ENCODE measurements around the gene SMYD2. TPM values are rescaled to one million over a fixed set of nuclear protein-coding genes. Genes with fewer than 3 reads are reported as not detected.
A peak's percentile ranks its signal among the peaks of the same experiment; 100 is the strongest.

The SMYD2 gene
- total and polyA plus RNA-seq, 2 experiments from 2014 or later, result 3.6 to 5.9 TPM

- TF ChIP-seq REST (IDR thresholded peaks at IDR 0.05; ENCODE audit: unreplicated experiment) (no peak), ZNF114 (CRISPR knock-in tag; IDR thresholded peaks at IDR 0.05) (no peak), CTCF (conservative IDR thresholded peaks at IDR 0.05; ENCODE audit: low read depth in 2 of 2) (no peak), EZH2 (IDR thresholded peaks at IDR 0.05; ENCODE audit: low read depth, unreplicated experiment) (no peak), POLR2AphosphoS5 (IDR thresholded peaks at IDR 0.05; ENCODE audit: low read depth) (no peak)
Observed at GRCh38 chr1:214292322-214292721, 11.4 kb downstream of the SMYD2 start (continued).

- Histone ChIP-seq H4K20me1 (replicated peaks; ENCODE audit: insufficient read depth) (peaks cover 4% of the 10 kb centered on the region), H3K9me2 (ENCODE audit: insufficient read depth) (no peaks in the 10 kb centered on the region), H3K79me2 (replicated peaks; ENCODE audit: insufficient read depth) (no peaks in the 10 kb centered on the region), H2AFZ (no peak overlapping the region), H3K4me2 (peak overlapping the region; percentile 12; the same call in 1 of the 2 replicates), H3K27ac (ENCODE audit: low read depth) (no peak overlapping the region), H3F3A (replicated peaks; ENCODE audit: low read depth) (no peaks in the 10 kb centered on the region), H3K36me3 (ENCODE audit: insufficient read depth) (no peaks in the 10 kb centered on the region), H3K4me1 (ENCODE audit: insufficient read depth) (peaks cover 38% of the 10 kb centered on the region), H3K27me3 (ENCODE audit: insufficient read depth) (peaks cover 65% of the 10 kb centered on the region), H3K4me3 (no peak overlapping the region)
- H3K9me3 Mint-ChIP-seq, result no peaks in the 10 kb centered on the region
- peaks cover 47% of the 10 kb centered on the region for H3K4me1 Mint-ChIP-seq
- DNase-seq (ENCODE audit: low spot score), result no peak
- ATAC-seq, result no peak
- H3K27ac Mint-ChIP-seq, result no peak overlapping the region
- TF ChIP-seq, protein P1, sequence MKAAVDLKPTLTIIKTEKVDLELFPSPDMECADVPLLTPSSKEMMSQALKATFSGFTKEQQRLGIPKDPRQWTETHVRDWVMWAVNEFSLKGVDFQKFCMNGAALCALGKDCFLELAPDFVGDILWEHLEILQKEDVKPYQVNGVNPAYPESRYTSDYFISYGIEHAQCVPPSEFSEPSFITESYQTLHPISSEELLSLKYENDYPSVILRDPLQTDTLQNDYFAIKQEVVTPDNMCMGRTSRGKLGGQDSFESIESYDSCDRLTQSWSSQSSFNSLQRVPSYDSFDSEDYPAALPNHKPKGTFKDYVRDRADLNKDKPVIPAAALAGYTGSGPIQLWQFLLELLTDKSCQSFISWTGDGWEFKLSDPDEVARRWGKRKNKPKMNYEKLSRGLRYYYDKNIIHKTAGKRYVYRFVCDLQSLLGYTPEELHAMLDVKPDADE (IDR thresholded peaks at IDR 0.05), result no peak
- TF ChIP-seq NANOG (IDR thresholded peaks at IDR 0.05; ENCODE audit: borderline replicate concordance) (no peak), EZH2phosphoT487 (IDR thresholded peaks at IDR 0.05; ENCODE audit: unreplicated experiment) (no peak), JUNB (IDR thresholded peaks at IDR 0.05; ENCODE audit: unreplicated experiment) (no peak), POLR2AphosphoS5 (IDR thresholded peaks at IDR 0.05; ENCODE audit: low read depth) (no peak), ZNF462 (CRISPR knock-in tag; IDR thresholded peaks at IDR 0.05) (no peak), EZH2 (IDR thresholded peaks at IDR 0.05; ENCODE audit: low read depth, unreplicated experiment) (no peak)
- H3K4me3 Mint-ChIP-seq, result no peak overlapping the region
- peaks cover 26% of the 10 kb centered on the region for H3K27me3 Mint-ChIP-seq (ENCODE audit: insufficient read depth, low read depth, poor library complexity)
- H3K36me3 Mint-ChIP-seq (ENCODE audit: low read depth), result no peaks in the 10 kb centered on the region
Observed at GRCh38 chr1:214295934-214296333, 15.0 kb downstream of the SMYD2 start.

All from GM23338 (cell line).